ENCODE measurements around the gene DOCK4.

GRCh38 chr7:111730057-111730456, 476.1 kb downstream of the DOCK4 start:
- TF ChIP-seq FOXA1 (IDR thresholded peaks at IDR 0.05) = no peak
- no peak for TF ChIP-seq SP1 (IDR thresholded peaks at IDR 0.05)
- TF ChIP-seq CTBP1 (IDR thresholded peaks at IDR 0.05; ENCODE audit: borderline replicate concordance) = no peak
- TF ChIP-seq BHLHE40 (IDR thresholded peaks at IDR 0.05; ENCODE audit: borderline replicate concordance) = no peak
- no peak for TF ChIP-seq NFRKB (IDR thresholded peaks at IDR 0.05)
- no peak for TF ChIP-seq FOXM1 (IDR thresholded peaks at IDR 0.05; ENCODE audit: borderline replicate concordance)
